HepG2 (cell line): ENCODE measurements around the gene VEGFA. TPM values are rescaled to one million over a fixed set of nuclear protein-coding genes. Genes with fewer than 3 reads are reported as not detected.

Source experiments
- CHD2 ChIP-seq: IDR thresholded peaks from 2 replicates; pipeline ENCODE4 v1.6.1; 2011; ENCODE audit warnings: low read depth, low read length, improper control_type of control experiment
- HNRNPL ChIP-seq: fragments of 200-400 bp; formaldehyde crosslinking; IDR thresholded peaks from 2 replicates; pipeline ENCODE4 v1.6.1; 2017; ENCODE audit warnings: mild to moderate bottlenecking, low read depth, low read length
- HOXA5 ChIP-seq: sonication (generic); formaldehyde crosslinking; IDR thresholded peaks from 2 replicates; pipeline ENCODE4 v1.4.0; 2020; ENCODE audit warnings: missing genetic modification reagents
- IRF2 ChIP-seq: IDR thresholded peaks from 2 replicates; pipeline ENCODE4 v1.6.1; 2018; ENCODE audit warnings: missing genetic modification reagents, missing compliant biosample characterization
- MTA1 ChIP-seq: sonication (generic); formaldehyde crosslinking; IDR thresholded peaks from 2 replicates; pipeline ENCODE4 v1.4.0; 2020; ENCODE audit warnings: missing genetic modification reagents, mild to moderate bottlenecking, borderline replicate concordance
- ONECUT2 ChIP-seq: sonication (generic); formaldehyde crosslinking; IDR thresholded peaks from 2 replicates; pipeline ENCODE4 v1.4.0; 2020; ENCODE audit warnings: missing genetic modification reagents
- RCOR2 ChIP-seq: IDR thresholded peaks from 2 replicates; pipeline ENCODE4 v1.6.1; 2016; ENCODE audit warnings: missing biosample characterization, missing genetic modification reagents
- SNAPC2 ChIP-seq: sonication (generic); formaldehyde crosslinking; IDR thresholded peaks from 2 replicates; pipeline ENCODE4 v1.8.1; 2022; ENCODE audit warnings: mild to moderate bottlenecking, missing genetic modification reagents
- SPEN ChIP-seq: sonication (generic); formaldehyde crosslinking; IDR thresholded peaks from 2 replicates; pipeline ENCODE4 v1.5.1; 2020; ENCODE audit warnings: low read depth, mild to moderate bottlenecking, missing genetic modification reagents
- TEF ChIP-seq: sonication (generic); formaldehyde crosslinking; IDR thresholded peaks from 2 replicates; pipeline ENCODE4 v1.5.0; 2020; ENCODE audit warnings: missing genetic modification reagents
- ZNF407 ChIP-seq: sonication (generic); formaldehyde crosslinking; IDR thresholded peaks from one replicate; pipeline ENCODE4 v1.5.1; 2020; ENCODE audit warnings: mild to moderate bottlenecking, missing genetic modification reagents; ENCODE audit errors: not compliant biosample characterization
- ZSCAN21 ChIP-seq: sonication (generic); formaldehyde crosslinking; IDR thresholded peaks from 2 replicates; pipeline ENCODE4 v1.8.0; 2022; ENCODE audit warnings: mild to moderate bottlenecking, missing genetic modification reagents, moderate library complexity, borderline replicate concordance
- polyA plus RNA-seq, 8 experiments: library from polyadenylated mRNA; depleted of rRNA in 3 of 8; stranded (reverse) in 7 of 8; unstranded in 1 of 8; fragments of >200 nt; fragmentation: Illumina TruSeq in 4 of 8; extraction: Trizol in 4 of 8; gene quantifications; 2 replicates each; pipeline versions ENCODE4 v1.2.1 to v1.2.3, GENCODE V29; 2011 to 2016; ENCODE audit warnings: low read depth in 4 of 8, missing spikeins in 1 of 8, mixed read lengths in 1 of 8; ENCODE audit not compliant: insufficient read depth in 1 of 8
- total RNA-seq, 5 experiments: library from RNA; depleted of rRNA; stranded (reverse); fragments of >200 nt; fragmentation: Illumina TruSeq; extraction: Trizol; gene quantifications; 2 replicates each; pipeline ENCODE4 v1.2.3, GENCODE V29; 2016; ENCODE audit warnings: low read depth in 1 of 5

The VEGFA gene
- total and polyA plus RNA-seq, 2 of the 13 experiments (the other 11 are each of a cell fraction or from before 2014, with no cell fraction given) = 68.1 to 629 TPM

- no peak for TF ChIP-seq ONECUT2 (CRISPR knock-in tag)
- TF ChIP-seq ZNF407 (CRISPR knock-in tag) = no peak
- TF ChIP-seq MTA1 (CRISPR knock-in tag) = 0 out of 2 replicates have a peak, but pooled peaks have one; percentile 25
- TF ChIP-seq SPEN (CRISPR knock-in tag) = 0 out of 2 replicates have a peak, but pooled peaks have one; percentile 18
- TF ChIP-seq TEF (CRISPR knock-in tag) = no peak
- no peak for TF ChIP-seq SNAPC2 (CRISPR knock-in tag)
- no peak for TF ChIP-seq RCOR2
- 0 out of 2 replicates have a peak, but pooled peaks have one; percentile 41 for TF ChIP-seq ZSCAN21 (CRISPR knock-in tag)
- TF ChIP-seq HNRNPL = 0 out of 2 replicates have a peak, but pooled peaks have one; percentile 50
- no peak for TF ChIP-seq HOXA5 (CRISPR knock-in tag)
- no peak for TF ChIP-seq CHD2
- TF ChIP-seq IRF2 (CRISPR knock-in tag) = no peak
Observed at GRCh38 chr6:43825187-43826115, 55.4 kb downstream of the VEGFA start (continued).
